Spleen (tissue), 7 donors: ENCODE results near the gene PLEKHG1.

Experiments
- POLR2AphosphoS5 ChIP-seq, 3 donors: sonication (generic); formaldehyde crosslinking; IDR thresholded peaks; one replicate each; pipeline ENCODE4 v1.5.1; 2017; ENCODE audit warnings: antibody characterized with exemption in 3 of 3
- TF ChIP-seq, protein P1 (sequence below), 11 experiments: fragments of 200-600 bp in 7 of 11; fragments of 450-650 bp in 4 of 11; sonication (generic) in 4 of 11; IDR thresholded peaks in 8 of 11; conservative IDR thresholded peaks in 3 of 11; 1 replicate in 7 of 11; 2 replicates in 4 of 11; pipeline versions ENCODE4 v1.4.0 to v1.8.0; 2016 to 2021; ENCODE audit warnings: antibody characterized with exemption in 11 of 11, inconsistent platforms in 4 of 11, mild to moderate bottlenecking in 1 of 11
- donor health status: DM: no; HTN: no; CAD: no; lungs with moderate emphysema.
- donor health status: DM: no; HTN: no; CAD: no.
- donor health status: DM: no; HTN: no; CAD: no.

DNA sequence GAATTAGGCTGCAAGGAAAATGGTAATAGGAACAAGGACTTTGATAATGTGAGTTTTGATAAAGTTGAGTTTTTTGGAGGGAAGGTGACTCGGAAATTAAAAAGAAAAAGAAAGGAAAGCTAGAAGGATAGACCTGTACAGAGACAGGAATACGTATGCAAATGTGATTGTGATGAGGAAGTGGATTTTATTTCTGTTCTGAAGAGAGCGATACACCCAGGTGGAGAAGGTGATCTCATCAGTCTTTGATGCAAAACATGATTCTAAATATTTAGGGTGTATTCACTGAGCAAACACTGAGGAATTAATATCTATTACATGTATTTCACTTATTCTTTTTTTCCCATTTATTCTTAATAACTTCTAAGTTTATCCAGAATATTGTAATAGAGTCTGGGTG is 9.2 kb upstream of the PLEKHG1 start:
- TF ChIP-seq, protein P1, sequence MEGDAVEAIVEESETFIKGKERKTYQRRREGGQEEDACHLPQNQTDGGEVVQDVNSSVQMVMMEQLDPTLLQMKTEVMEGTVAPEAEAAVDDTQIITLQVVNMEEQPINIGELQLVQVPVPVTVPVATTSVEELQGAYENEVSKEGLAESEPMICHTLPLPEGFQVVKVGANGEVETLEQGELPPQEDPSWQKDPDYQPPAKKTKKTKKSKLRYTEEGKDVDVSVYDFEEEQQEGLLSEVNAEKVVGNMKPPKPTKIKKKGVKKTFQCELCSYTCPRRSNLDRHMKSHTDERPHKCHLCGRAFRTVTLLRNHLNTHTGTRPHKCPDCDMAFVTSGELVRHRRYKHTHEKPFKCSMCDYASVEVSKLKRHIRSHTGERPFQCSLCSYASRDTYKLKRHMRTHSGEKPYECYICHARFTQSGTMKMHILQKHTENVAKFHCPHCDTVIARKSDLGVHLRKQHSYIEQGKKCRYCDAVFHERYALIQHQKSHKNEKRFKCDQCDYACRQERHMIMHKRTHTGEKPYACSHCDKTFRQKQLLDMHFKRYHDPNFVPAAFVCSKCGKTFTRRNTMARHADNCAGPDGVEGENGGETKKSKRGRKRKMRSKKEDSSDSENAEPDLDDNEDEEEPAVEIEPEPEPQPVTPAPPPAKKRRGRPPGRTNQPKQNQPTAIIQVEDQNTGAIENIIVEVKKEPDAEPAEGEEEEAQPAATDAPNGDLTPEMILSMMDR (IDR thresholded peaks at IDR 0.05 in 8 of 11, conservative IDR thresholded peaks at IDR 0.05 in 3 of 11) = no peak
- TF ChIP-seq POLR2AphosphoS5 (IDR thresholded peaks at IDR 0.05) = no peak
